ENCODE data around the gene ATP5F1B. TPM values are rescaled to one million over a fixed set of nuclear protein-coding genes. Genes with fewer than 3 reads are reported as not detected.

The ATP5F1B gene
- total and polyA plus RNA-seq, 2 of the 8 experiments (the other 6 are each of a cell fraction or from before 2014, with no cell fraction given) = 900 to 1,522 TPM

GRCh38 chr12:56634837-56635791 is 10.7 kb downstream of the ATP5F1B start:
- peak overlapping the region; percentile 74 for H3K27ac ChIP-seq (ENCODE audit: low read depth, low read length)
- DNase-seq (ENCODE audit: low read depth in 1 of 2, low spot score in 2 of 2) (peak in 1 of 2 experiments; percentile 85), FAIRE-seq (no peak)
- H2BK120ac ChIP-seq (replicated peaks; ENCODE audit: low read depth, low read length) = no peak overlapping the region
- no peak overlapping the region for H4K8ac ChIP-seq (ENCODE audit: extremely low read depth, insufficient read depth, low read length)
- H3K9ac ChIP-seq (replicated peaks in 1 of 4; ENCODE audit: extremely low read depth in 1 of 4, low read depth in 3 of 4, low read length in 3 of 4) = peak overlapping the region; percentile 35 to 69 (median 60); a peak in 6 of 7 replicates
- CTCF ChIA-PET (ENCODE audit: partially characterized antibody) = interaction anchor here (0.6 to 7.4 kb wide), 25 partner anchors 11 to 413 kb away, joined by 3 to 107 read pairs (median 7); partner anchors contain the start of genes ATP5F1B, RBMS2 and RNF41
- H4K5ac ChIP-seq (ENCODE audit: insufficient read length, low read depth, low read length) = peak overlapping the region; percentile 42
- 0 out of 2 replicates have a peak overlapping the region, but pooled peaks have one; percentile 28 for H2AFZ ChIP-seq (ENCODE audit: low read length)
- H2BK20ac ChIP-seq (ENCODE audit: low read length) = peak overlapping the region; percentile 5; the same call in 1 of the 2 replicates
- peaks cover 0 to 11% of the 10 kb centered on the region in 2 experiments; a peak in 2 of 4 replicates for H3K79me2 ChIP-seq (ENCODE audit: control insufficient read depth in 1 of 2, insufficient read depth in 2 of 2, low read length in 2 of 2)
- no peaks in the 10 kb centered on the region for H3K9me3 ChIP-seq (ENCODE audit: insufficient read depth in 2 of 2, low read depth in 1 of 2, low read length in 1 of 2)
- H2AK5ac ChIP-seq (ENCODE audit: low read depth, low read length) = peak overlapping the region; percentile 5; the same call in 1 of the 2 replicates
- peaks cover 16% of the 10 kb centered on the region; the same call in 1 of the 2 replicates for H3K23me2 ChIP-seq (ENCODE audit: low read depth, low read length)
- H3K56ac ChIP-seq (replicated peaks; ENCODE audit: insufficient read length, low read depth, low read length) = peak overlapping the region; percentile 39
- peak overlapping the region; percentile 30 for H4K91ac ChIP-seq (replicated peaks; ENCODE audit: insufficient read length, low read length)
- H3K36me3 ChIP-seq (ENCODE audit: control insufficient read depth in 2 of 4, insufficient read depth in 4 of 4, low read length in 3 of 4) = peaks cover 4 to 26% (median 24%) of the 10 kb centered on the region in 4 experiments
- H3K27me3 ChIP-seq (replicated peaks in 1 of 4; ENCODE audit: control insufficient read depth in 3 of 4, extremely low read depth in 1 of 4, insufficient read depth in 3 of 4, low read length in 3 of 4) = no peaks in the 10 kb centered on the region
- H3K4me3 ChIP-seq (ENCODE audit: extremely low read depth in 1 of 4, insufficient read depth in 2 of 4, low read depth in 3 of 4, low read length in 4 of 4) = peak overlapping the region; percentile 86 to 90 (median 88)
- H4K20me1 ChIP-seq (replicated peaks in 1 of 2; ENCODE audit: control insufficient read depth in 1 of 2, insufficient read depth in 2 of 2, low read length in 2 of 2) = peaks cover 2 to 6% of the 10 kb centered on the region in 2 experiments
- H3K14ac ChIP-seq (ENCODE audit: insufficient read length) = no peak overlapping the region
- H3K79me1 ChIP-seq (ENCODE audit: low read depth, low read length) = no peaks in the 10 kb centered on the region
- H3K4ac ChIP-seq (replicated peaks; ENCODE audit: insufficient read length, low read depth, low read length) = no peak overlapping the region
- peak overlapping the region; percentile 87; the same call in 1 of the 2 replicates for H2BK5ac ChIP-seq (ENCODE audit: low read depth, low read length)
- H3K4me1 ChIP-seq (replicated peaks in 1 of 4; ENCODE audit: control insufficient read depth in 3 of 4, insufficient read depth in 4 of 4, low read length in 3 of 4) = peaks cover 11 to 43% (median 31%) of the 10 kb centered on the region in 4 experiments
- H3K18ac ChIP-seq (ENCODE audit: extremely low read depth, low read length) = peak overlapping the region; percentile 73; the same call in 1 of the 2 replicates
- no peak overlapping the region for H2BK15ac ChIP-seq (ENCODE audit: low read length)
- peak overlapping the region; percentile 98 to 99 for H3K4me2 ChIP-seq (ENCODE audit: insufficient read depth in 1 of 2, low read depth in 2 of 2, low read length in 2 of 2)
- 2% methylated on average over 31 of the region's 47 CpGs; no CpG with 5 or more reads in 1 of the 2 experiments for WGBS, 2 experiments (ENCODE audit: extremely low coverage in 1 of 2, insufficient coverage in 1 of 2, insufficient read length in 1 of 2, insufficient replicate concordance in 2 of 2, low coverage in 1 of 2, low lambda C conversion rate in 2 of 2, missing lambda C conversion rate in 1 of 2)
- no peak overlapping the region for H2BK12ac ChIP-seq (ENCODE audit: low read depth, low read length)
- H3K23ac ChIP-seq (ENCODE audit: insufficient read length) = no peak overlapping the region
- POLR2A ChIA-PET (ENCODE audit: partially characterized antibody) = interaction anchor here (0.5 to 5.8 kb wide), 17 partner anchors 10 to 414 kb away, joined by 3 to 60 read pairs (median 4); partner anchors contain the start of genes ATP5F1B, NACA, PTGES3 and RNF41
- TF ChIP-seq JUND (IDR thresholded peaks at IDR 0.05; ENCODE audit: low read length) (no peak), BACH1 (IDR thresholded peaks at IDR 0.05; ENCODE audit: low read length) (peak; percentile 68), RAD21 (IDR thresholded peaks at IDR 0.05 in 1 of 2, conservative IDR thresholded peaks at IDR 0.05 in 1 of 2; ENCODE audit: low read depth in 2 of 2, low read length in 2 of 2) (peak; percentile 20 to 33; a peak in 1 of 4 replicates), KDM4A (IDR thresholded peaks at IDR 0.05; ENCODE audit: low read depth, low read length, severe bottlenecking) (peak; percentile 80), SUZ12 (IDR thresholded peaks at IDR 0.05; ENCODE audit: low read length) (peak; percentile 45; the same call in 1 of the 2 replicates), TBP (IDR thresholded peaks at IDR 0.05; ENCODE audit: low read depth, low read length) (0 out of 2 replicates have a peak, but pooled peaks have one; percentile 45)
